A673 (cell line): ENCODE data around the gene ZFYVE28. TPM values are rescaled to one million over a fixed set of nuclear protein-coding genes. Genes with fewer than 3 reads are reported as not detected.

Source experiments
- BruUV-seq: library from RNA; stranded (reverse); fragments of 400-500 nt; replicated peaks from 2 replicates; lab custom pipeline; 2021; lab: Mats Ljungman, UMichigan
- CTCF ChIA-PET: fragments of 300-600 bp; sonication (Branson Sonifier 250); formaldehyde crosslinking; loops from one replicate; lab custom pipeline; 2022; ENCODE audit warnings: antibody characterized with exemption; lab: Charles Lee
- POLR2A ChIA-PET: fragments of 300-600 bp; sonication (Branson Sonifier 250); formaldehyde crosslinking; loops from one replicate; lab custom pipeline; 2022; ENCODE audit warnings: antibody characterized with exemption; ENCODE audit not compliant: low non-redundant PET; lab: Charles Lee
- DNase-seq: peaks from one replicate; pipeline ENCODE4 v3.0.0-alpha.2; 2015; ENCODE audit warnings: low spot score
- H3K27ac ChIP-seq: fragments of 200-600 bp; sonication (generic); 2 replicates; pipeline ENCODE4 v1.5.1; 2016; ENCODE audit warnings: mixed run types, low read depth, mild to moderate bottlenecking, mixed read lengths, antibody characterized with exemption, low read length; ENCODE audit not compliant: poor library complexity, severe bottlenecking
- H3K27me3 ChIP-seq: fragments of 200-600 bp; sonication (generic); replicated peaks from 2 replicates; pipeline ENCODE4 v1.6.1; 2017; ENCODE audit warnings: mixed run types, low read depth, mild to moderate bottlenecking, mixed read lengths, antibody characterized with exemption, low read length; ENCODE audit not compliant: insufficient read depth, poor library complexity
- H3K36me3 ChIP-seq: fragments of 200-600 bp; sonication (generic); 2 replicates; pipeline ENCODE4 v1.6.1; 2016; ENCODE audit warnings: mixed run types, mild to moderate bottlenecking, mixed read lengths, antibody characterized with exemption, low read length; ENCODE audit not compliant: insufficient read depth, poor library complexity, severe bottlenecking
- H3K4me1 ChIP-seq: fragments of 200-600 bp; sonication (generic); 2 replicates; pipeline ENCODE4 v1.6.1; 2017; ENCODE audit warnings: mixed run types, mild to moderate bottlenecking, mixed read lengths, antibody characterized with exemption, low read length; ENCODE audit not compliant: insufficient read depth, poor library complexity, severe bottlenecking
- H3K4me3 ChIP-seq: fragments of 200-600 bp; sonication (generic); 2 replicates; pipeline ENCODE4 v1.5.1; 2016; ENCODE audit warnings: low read depth, mixed run types, mild to moderate bottlenecking, mixed read lengths, low read length; ENCODE audit not compliant: poor library complexity, severe bottlenecking
- H3K9me3 ChIP-seq: fragments of 200-600 bp; sonication (generic); 2 replicates; pipeline ENCODE4 v1.6.1; 2016; ENCODE audit warnings: mixed run types, low read depth, mild to moderate bottlenecking, mixed read lengths, antibody characterized with exemption, low read length; ENCODE audit not compliant: poor library complexity, severe bottlenecking
- EZH2 ChIP-seq: fragments of 200-600 bp; sonication (generic); IDR thresholded peaks from 2 replicates; pipeline ENCODE4 v1.6.1; 2017; ENCODE audit warnings: borderline replicate concordance, low read depth, mild to moderate bottlenecking, mixed read lengths, antibody characterized with exemption, low read length; ENCODE audit not compliant: poor library complexity, severe bottlenecking
- intact Hi-C: fragments of 100-400 bp; cut with micrococcal nuclease; formaldehyde crosslinking; loops from one replicate; pipeline ENCODE4 v1.10.0; 2022; ENCODE audit not compliant: unreplicated experiment
- total RNA-seq: library from RNA; stranded (reverse); gene quantifications from 2 replicates; pipeline ENCODE4 v1.2.3, GENCODE V29; 2021
- TF ChIP-seq, protein P1 (sequence below): fragments of 300-800, 200-600 bp; sonication (generic); conservative IDR thresholded peaks from 2 replicates; pipeline ENCODE4 v1.5.1; 2017; ENCODE audit warnings: low read depth, mild to moderate bottlenecking, antibody characterized with exemption, low read length, moderate library complexity, mixed read lengths

The ZFYVE28 gene
- total RNA-seq, 1 experiment from 2014 or later = 8.6 TPM

DNA sequence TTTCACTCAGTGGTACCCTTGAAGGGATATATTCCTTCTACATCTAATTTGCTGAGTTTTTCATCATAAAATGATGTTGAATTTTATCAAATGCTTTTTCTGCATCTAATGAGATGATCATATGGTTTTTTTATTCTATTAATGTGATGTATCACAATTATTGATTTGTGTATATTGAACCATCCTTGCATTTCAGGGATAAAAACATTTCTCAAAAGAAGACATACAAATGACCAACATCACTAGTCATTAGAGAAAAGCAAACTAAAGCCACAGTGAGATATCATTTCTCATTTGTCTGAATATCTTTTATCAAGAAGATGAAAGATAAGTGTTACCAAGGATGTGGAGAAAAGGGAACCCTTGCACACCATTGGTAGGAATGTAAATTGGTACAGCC is 90.9 kb downstream of the ZFYVE28 start:
- no peak overlapping the region for H3K27ac ChIP-seq
- H3K36me3 ChIP-seq = no peaks in the 10 kb centered on the region
- H3K4me1 ChIP-seq = no peaks in the 10 kb centered on the region
- ChIA-PET CTCF (no interaction called here), POLR2A (no interaction called here)
- BruUV-seq = no TSS peak
- no peak overlapping the region for H3K4me3 ChIP-seq
- H3K9me3 ChIP-seq = peaks cover 10% of the 10 kb centered on the region
- DNase-seq = no peak
- intact Hi-C loops = no loop called here
- no peaks in the 10 kb centered on the region for H3K27me3 ChIP-seq
- TF ChIP-seq EZH2 = no peak
- TF ChIP-seq, protein P1, sequence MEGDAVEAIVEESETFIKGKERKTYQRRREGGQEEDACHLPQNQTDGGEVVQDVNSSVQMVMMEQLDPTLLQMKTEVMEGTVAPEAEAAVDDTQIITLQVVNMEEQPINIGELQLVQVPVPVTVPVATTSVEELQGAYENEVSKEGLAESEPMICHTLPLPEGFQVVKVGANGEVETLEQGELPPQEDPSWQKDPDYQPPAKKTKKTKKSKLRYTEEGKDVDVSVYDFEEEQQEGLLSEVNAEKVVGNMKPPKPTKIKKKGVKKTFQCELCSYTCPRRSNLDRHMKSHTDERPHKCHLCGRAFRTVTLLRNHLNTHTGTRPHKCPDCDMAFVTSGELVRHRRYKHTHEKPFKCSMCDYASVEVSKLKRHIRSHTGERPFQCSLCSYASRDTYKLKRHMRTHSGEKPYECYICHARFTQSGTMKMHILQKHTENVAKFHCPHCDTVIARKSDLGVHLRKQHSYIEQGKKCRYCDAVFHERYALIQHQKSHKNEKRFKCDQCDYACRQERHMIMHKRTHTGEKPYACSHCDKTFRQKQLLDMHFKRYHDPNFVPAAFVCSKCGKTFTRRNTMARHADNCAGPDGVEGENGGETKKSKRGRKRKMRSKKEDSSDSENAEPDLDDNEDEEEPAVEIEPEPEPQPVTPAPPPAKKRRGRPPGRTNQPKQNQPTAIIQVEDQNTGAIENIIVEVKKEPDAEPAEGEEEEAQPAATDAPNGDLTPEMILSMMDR = no peak

- Histone ChIP-seq H3K36me3 (no peaks in the 10 kb centered on the region), H3K4me1 (no peaks in the 10 kb centered on the region), H3K9me3 (peaks cover 10% of the 10 kb centered on the region), H3K27ac (no peak overlapping the region), H3K27me3 (no peaks in the 10 kb centered on the region), H3K4me3 (no peak overlapping the region)
- TF ChIP-seq, protein P1 = no peak
- TF ChIP-seq EZH2 = no peak
- ChIA-PET POLR2A (no interaction called here), CTCF (no interaction called here)
- intact Hi-C loops = no loop called here
- DNase-seq = no peak
- BruUV-seq = no TSS peak
These were observed 93.6 kb downstream of the ZFYVE28 start for GRCh38 chr4:2324891-2325290.

GRCh38 chr4:2322841-2323240 is 95.6 kb downstream of the ZFYVE28 start:
- BruUV-seq = no TSS peak
- Histone ChIP-seq H3K4me1 (no peaks in the 10 kb centered on the region), H3K9me3 (peaks cover 5% of the 10 kb centered on the region), H3K27ac (no peak overlapping the region), H3K4me3 (no peak overlapping the region), H3K27me3 (no peaks in the 10 kb centered on the region), H3K36me3 (no peaks in the 10 kb centered on the region)
- ChIA-PET POLR2A (no interaction called here), CTCF (no interaction called here)
- intact Hi-C loops = no loop called here
- TF ChIP-seq EZH2 = no peak
- TF ChIP-seq, protein P1 = no peak
- DNase-seq = no peak
